Eye (tissue), 1 donor: Measurements from ENCODE around the gene TOMM22.

ENCODE experiments used
- DNase-seq: peaks from one replicate; pipeline ENCODE4 v3.0.0-alpha.2; 2015

Gene TOMM22

GRCh38 chr22:38715852-38716251 is 34.1 kb downstream of the TOMM22 start:
- DNase-seq: no peak

GRCh38 chr22:38716271-38716670 is 34.5 kb downstream of the TOMM22 start:
- DNase-seq: no peak

- DNase-seq: no peak
Observed at GRCh38 chr22:38716826-38717225, 35.1 kb downstream of the TOMM22 start.

GRCh38 chr22:38717244-38717643 is 35.5 kb downstream of the TOMM22 start:
- no peak for DNase-seq

- peak; percentile 40 for DNase-seq
Observed at GRCh38 chr22:38718414-38718813, 36.7 kb downstream of the TOMM22 start.

DNA sequence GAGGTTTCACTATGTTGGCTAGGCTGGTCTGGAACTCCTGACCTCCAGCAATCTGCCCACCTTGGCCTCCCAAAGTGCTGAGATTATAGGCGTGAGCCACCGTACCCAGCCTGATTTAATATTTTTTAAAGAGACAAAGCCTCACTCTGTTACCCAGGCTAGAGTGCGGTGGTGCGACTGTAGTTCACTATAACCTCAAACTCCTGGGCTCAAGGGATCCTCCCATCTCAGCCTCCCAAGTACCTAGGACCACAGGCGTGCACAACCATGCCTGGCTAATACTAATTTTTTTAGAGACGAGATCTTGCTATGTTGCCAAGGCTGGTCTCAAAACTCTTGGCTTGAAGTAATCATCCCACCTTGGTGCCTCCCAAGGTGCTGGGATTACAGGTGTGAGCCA is 37.4 kb downstream of the TOMM22 start:
- DNase-seq: no peak

DNA sequence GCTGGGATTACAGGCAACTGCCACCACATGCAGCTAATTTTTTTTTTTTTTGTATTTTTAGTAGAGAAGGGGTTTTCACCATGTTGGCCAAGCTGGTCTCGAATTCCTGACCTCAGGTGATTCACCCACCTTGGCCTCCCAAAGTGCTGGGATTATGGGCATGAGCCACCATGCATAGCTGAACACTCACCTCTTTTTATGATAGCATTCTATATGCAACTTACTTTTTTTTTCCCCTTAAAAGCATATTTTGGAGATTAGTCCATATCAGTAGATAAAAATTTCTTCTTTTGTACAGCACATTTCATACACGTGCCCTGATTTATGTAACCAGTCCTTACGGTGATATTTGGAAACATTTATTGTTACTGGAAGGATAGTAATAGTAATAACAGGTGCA is 38.6 kb downstream of the TOMM22 start:
- no peak for DNase-seq

- DNase-seq: no peak
Observed at GRCh38 chr22:38721551-38721950, 39.8 kb downstream of the TOMM22 start.

DNA sequence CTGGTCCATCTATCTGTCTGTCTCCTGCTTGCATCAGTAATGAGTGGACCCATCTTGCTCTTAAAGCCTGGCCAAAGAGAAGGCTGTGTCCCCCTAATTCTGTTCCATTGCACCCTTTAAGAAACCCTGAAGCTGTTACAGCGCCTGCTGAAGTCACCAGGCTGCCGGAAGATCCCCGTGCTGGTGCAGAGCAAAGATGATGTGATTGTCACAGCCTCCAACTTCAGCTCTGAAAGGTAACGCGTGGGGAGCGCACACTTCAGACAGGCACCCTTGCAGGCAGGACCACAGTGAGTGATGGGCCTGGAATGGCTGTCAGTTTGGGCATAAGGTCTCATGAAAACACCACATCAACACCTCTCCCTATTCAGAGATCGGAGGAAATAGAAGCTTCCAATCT is 42.4 kb downstream of the TOMM22 start:
- DNase-seq: no peak

GRCh38 chr22:38724926-38725571 is 43.3 kb downstream of the TOMM22 start:
- DNase-seq: no peak

DNA sequence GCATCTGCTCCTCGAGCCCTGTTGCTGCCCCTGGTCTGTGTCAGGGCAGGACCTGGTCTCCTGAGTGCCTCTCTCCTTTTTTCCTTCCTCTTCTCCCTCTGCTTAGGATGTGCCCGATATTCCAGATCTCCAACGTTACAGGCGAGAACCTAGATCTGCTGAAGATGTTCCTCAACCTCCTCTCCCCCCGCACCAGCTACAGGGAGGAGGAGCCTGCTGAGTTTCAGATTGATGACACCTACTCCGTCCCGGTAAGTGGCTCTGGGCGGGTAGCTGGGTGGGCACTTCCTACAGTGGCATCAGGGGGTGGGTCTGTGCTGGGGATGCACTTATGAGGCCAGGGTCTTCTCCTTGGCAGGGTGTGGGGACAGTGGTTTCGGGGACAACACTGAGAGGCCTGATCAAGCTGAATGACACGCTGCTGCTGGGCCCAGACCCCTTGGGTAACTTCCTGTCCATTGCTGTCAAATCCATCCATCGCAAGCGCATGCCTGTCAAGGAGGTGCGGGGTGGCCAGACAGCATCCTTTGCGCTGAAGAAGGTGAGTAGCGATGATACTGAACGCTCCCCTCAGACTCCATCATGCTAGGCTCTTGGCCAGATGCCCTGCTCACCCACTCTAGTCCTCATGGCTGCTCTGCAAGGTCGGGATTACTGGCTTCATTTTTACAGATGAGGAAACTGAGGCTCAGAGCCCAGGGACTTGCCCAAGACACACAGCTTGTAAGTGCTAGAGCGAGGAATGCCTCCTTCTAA is 44.3 kb downstream of the TOMM22 start:
- DNase-seq: no peak

- no peak for DNase-seq
Observed at GRCh38 chr22:38727123-38727522, 45.4 kb downstream of the TOMM22 start.

DNA sequence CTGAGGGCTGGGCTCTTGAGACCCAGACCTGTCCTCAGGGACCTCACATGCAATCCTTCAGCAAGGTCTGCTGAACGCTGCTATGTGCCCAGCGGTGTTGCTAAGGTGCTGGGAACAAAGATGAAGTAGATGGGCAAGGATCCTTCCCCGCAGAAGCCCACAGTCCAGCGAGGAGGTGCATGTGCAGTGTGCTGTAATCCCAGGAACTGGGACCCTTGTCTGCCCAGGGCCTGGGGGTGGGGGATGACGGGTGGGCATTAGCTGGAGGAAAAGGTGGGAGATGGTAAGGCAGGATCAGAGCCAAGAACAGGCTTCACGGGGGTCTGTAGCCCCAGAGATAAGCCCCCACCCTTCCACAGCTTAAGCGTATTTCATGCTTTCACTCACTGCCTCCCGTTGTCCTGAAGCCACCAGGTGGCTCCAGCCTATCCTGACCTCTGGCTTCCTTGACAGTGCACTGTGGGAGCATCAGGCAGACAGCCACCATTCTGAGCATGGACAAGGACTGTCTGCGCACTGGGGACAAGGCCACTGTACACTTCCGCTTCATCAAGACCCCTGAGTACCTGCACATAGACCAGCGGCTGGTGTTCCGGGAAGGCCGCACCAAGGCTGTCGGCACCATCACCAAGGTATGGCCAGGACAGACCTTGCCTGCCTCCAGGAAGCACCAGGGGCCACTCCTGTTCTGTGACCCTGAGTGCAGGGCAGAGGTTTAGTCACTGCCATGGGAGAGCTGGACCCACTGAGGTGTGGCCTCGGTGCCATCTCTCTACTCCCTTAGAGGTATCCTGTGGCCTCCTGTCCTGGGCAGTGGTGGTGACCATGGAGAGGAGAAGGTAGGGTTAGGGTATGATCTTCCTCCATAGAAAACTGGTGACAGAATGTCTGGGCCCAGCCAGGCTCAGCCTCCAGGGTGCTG is 46.0 kb downstream of the TOMM22 start:
- no peak for DNase-seq

DNA sequence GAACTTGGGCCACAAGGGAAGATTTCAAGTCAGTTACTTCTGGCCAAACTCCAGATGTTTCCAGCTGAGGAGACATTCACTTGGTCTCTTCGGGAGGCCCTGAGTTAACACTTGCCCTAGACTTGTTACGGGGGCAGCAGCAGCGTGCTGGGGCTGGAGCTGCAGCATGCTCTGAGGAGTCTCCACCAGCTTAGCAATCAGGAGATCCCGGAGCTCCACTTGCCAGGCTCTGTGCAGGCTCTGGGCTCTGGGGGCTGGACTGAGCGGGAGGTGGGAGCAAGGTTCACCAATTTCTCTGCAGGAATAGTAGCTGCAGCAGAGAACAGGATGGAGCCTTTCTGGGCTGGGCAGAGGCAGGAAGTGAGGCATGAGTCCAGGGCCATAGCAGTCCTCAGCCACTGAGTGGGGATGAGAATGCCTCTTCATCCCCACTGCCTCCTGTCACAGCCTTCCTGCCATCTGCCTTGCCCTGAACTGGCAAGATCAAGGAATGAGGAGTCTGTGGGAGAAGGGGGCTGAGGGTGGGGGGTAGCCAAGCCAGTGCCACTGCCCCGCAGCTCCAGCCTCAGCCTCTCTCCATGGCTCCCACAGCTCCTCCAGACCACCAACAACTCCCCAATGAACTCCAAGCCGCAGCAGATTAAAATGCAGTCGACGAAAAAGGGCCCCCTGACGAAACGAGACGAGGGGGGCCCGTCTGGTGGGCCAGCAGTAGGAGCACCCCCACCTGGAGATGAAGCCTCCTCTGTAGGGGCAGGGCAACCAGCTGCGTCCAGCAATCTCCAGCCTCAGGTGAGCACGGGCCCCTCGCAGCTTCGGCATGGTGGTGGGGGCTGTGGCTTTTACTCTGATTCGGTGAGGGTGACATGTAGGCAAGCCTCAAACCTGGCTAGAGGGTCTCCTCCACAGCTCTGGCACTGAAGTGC is 47.4 kb downstream of the TOMM22 start:
- no peak for DNase-seq

DNA sequence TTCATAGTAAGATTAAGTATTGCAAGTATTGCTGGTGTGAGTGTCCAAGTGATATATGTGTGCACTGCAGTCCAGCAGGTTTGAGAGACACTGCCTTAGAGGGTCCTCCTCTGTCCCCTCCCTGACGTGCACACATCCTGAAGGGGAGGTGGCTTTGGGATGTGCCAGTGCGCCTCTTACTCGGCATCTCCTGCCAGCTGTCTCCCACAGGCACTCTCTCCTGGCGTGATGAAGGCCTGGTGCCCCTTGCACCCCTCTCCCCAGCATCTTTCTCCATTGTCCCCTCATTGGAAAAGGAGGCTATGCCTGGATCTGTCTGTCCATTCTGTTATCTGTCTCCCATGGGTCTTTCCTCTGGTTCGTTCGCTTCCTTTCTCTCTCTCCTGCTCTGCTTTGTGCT is 48.2 kb downstream of the TOMM22 start:
- DNase-seq: no peak

DNA sequence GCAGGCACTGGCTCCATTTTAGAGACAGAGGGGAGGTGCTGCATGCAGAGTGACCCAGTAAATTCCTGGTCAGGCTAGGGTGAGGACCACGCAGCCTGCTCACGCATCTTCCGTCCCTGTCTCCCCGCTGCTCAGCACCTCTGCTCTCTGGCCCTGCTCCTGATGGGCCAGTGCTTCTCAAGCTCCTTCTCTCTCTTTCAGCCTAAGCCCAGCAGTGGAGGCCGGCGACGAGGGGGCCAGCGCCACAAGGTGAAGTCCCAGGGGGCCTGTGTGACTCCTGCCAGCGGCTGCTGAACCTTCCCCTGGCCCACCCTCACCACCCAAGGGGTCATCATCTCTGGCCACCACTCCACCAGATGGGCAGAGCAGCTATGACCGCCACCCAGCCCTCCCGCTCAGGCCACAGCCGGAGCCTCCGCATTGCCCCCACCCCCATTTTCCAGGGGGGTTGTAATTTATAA is 48.7 kb downstream of the TOMM22 start:
- DNase-seq: no peak

GRCh38 chr22:38731703-38732161 is 50.0 kb downstream of the TOMM22 start:
- DNase-seq: no peak

DNA sequence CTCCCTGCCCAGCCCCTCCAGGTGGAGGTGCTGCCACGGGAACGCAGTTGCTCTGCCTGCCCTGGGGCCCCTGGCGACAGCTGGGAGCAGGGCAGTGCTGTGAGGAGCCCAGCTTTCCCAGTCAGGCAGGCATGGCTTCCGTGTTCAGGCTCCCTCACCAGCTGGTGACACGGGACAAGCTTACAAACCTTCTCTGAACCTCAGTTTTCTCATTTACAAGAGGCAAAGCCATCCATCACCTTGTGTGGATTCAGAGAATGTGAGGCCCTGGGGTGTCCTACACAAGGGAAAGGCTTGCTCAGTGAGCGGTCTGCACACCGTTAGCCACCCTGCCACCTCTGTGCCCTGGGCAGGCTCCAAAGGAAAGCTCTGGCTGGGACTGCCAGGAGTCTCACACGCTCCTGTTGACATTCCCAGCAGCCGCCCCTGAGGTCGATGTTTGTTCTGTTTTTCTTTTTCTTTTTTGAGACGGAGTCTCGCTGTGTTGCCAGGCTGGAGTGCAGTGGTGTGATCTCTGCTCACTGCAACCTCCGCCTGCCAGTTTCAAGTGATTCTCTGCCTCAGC is 50.6 kb downstream of the TOMM22 start:
- no peak for DNase-seq

GRCh38 chr22:38733329-38733723 is 51.6 kb downstream of the TOMM22 start:
- peak; percentile 60 for DNase-seq

DNA sequence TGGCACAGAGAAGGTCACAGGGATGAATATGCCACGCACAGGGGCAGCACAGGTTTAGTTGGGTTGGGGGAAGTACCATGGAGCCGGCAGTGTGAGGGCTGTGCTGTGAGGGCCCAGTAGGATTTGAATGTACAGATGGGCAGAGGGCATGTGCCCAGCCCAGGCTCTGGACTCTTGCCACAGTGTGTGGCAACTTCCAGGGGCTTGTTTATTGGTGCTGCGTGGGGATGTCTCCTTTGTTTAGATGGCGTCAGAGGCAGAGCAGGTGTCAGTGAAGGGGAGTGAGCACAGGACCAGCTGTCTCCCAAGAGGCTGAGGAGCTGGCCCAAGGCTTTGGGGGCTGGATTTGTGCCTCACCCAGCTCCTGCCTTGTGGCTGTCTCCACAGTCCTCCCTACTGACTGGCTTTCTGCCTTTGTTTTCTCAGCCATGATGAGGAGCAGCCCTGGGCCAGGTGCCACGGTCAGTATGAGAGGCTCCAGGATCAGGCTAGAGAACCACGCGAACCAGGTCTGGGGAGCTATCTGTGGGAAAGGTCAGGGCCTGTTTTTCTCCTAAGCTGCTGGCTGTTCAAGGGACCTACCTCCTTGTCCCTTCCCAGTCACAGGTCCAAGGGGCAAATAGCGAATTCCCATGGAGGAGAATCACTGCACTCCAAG is 52.1 kb downstream of the TOMM22 start:
- peak; percentile 28 for DNase-seq

GRCh38 chr22:38734421-38735100 is 52.8 kb downstream of the TOMM22 start:
- no peak for DNase-seq
